HG03159 (cell line): ENCODE data around the gene MAGI2.

Source experiments
- ATAC-seq: cut with Tn5 transposase; IDR thresholded peaks from one replicate; pipeline ENCODE4 v1.9.1; 2021; ENCODE audit warnings: mild to moderate bottlenecking, moderate library complexity; ENCODE audit not compliant: unreplicated experiment

The MAGI2 gene

GRCh38 chr7:78215199-78215598, 1238.3 kb downstream of the MAGI2 start:
- ATAC-seq = no peak

DNA sequence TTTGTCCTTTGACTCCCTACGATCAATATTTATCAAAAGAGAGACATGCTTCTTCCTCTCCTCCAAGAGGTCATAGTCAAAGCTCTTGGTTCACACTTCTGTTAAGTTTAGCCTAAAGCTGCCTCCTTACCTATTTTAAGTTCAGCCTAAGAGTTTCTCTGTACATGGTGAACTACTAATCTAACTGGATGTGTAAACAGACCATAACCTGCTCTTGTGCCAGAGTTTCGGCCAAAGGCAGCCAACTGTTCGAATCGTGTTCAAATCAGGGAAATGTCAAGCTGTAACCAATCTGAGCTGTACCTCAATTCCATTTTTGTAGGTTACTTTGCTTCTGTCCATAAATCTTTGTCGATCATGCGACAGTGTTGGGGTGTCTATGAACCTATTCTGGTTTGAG, 1240.1 kb downstream of the MAGI2 start:
- no peak for ATAC-seq

DNA sequence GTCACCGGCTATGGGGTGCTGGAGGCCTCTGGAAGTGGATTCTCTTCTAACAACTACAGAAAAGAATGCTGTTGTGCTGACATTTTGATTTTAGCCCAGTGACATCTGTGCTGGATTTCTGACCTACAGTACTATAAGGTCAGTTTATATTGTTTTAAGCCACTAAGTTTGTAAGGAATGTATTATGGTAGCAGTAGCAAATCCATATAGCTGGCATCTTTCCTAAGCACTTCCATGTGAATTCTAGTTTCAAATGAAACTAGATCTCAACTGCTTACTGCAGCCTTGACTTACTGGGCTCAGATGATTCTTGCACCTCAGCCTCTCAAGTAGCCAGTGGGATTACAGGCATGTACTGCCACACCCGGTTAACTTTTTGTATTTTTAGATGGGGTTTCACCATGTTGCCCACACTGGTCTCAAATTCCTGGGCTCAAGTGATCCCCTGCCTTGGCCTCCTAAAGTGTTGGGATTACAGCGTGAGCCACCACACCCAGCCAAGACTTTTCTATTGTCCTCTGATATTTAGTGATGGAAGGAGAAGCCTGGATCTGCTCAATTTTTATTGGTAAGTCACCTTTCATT, 1240.9 kb downstream of the MAGI2 start:
- ATAC-seq = no peak

- no peak for ATAC-seq
Observed at GRCh38 chr7:78207269-78207668, 1246.2 kb downstream of the MAGI2 start.

GRCh38 chr7:78206769-78207168, 1246.7 kb downstream of the MAGI2 start:
- ATAC-seq = no peak

- no peak for ATAC-seq
Observed at GRCh38 chr7:78203042-78203720, 1250.3 kb downstream of the MAGI2 start.

- ATAC-seq = no peak
Observed at GRCh38 chr7:78198756-78199155, 1254.7 kb downstream of the MAGI2 start.

- ATAC-seq = no peak
Observed at GRCh38 chr7:78197447-78197846, 1256.0 kb downstream of the MAGI2 start.

GRCh38 chr7:78195281-78195680, 1258.2 kb downstream of the MAGI2 start:
- no peak for ATAC-seq

DNA sequence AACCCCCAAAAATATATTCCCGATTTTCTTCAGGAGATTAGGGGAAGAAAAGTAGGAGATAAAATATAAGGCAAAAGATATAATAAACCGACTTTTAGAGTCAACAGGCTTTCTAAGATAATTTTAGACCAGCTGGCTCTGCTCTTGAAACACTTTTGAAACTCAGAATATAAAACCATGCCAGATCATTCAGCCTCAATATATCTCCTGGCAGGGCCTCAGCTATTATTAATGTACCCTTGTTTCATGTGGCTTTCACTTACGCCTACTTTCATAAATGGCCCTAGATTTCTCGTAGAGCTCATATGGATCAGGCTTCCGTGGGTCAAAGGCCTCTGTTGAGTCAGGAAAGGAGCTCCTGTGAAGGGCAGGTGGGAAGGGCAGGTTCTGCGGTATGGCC, 1258.9 kb downstream of the MAGI2 start:
- no peak for ATAC-seq

GRCh38 chr7:78191475-78192079, 1261.9 kb downstream of the MAGI2 start:
- no peak for ATAC-seq

- no peak for ATAC-seq
Observed at GRCh38 chr7:78189762-78190161, 1263.7 kb downstream of the MAGI2 start.

GRCh38 chr7:78185149-78185745, 1268.2 kb downstream of the MAGI2 start:
- ATAC-seq = no peak

GRCh38 chr7:78184299-78184698, 1269.2 kb downstream of the MAGI2 start:
- no peak for ATAC-seq

- no peak for ATAC-seq
Observed at GRCh38 chr7:78179827-78180477, 1273.5 kb downstream of the MAGI2 start.

DNA sequence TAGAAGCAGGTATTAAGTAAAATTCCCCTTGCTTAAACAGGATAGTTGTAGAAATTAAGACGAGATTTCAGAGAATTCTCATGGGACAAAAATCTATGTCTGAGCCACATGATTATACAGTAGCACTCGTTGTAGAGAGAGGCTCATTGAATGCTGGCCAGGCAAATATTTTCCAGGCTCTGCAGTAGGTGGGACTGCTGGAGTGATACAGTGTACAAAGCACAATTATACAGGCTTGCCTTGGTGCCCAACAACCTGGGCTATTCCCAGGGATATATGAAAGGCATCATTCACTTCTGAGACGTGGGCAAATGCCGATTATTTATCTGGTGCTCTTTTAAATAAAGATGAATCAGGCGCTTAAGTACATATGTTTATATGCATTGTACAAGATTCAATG, 1274.3 kb downstream of the MAGI2 start:
- ATAC-seq = no peak

DNA sequence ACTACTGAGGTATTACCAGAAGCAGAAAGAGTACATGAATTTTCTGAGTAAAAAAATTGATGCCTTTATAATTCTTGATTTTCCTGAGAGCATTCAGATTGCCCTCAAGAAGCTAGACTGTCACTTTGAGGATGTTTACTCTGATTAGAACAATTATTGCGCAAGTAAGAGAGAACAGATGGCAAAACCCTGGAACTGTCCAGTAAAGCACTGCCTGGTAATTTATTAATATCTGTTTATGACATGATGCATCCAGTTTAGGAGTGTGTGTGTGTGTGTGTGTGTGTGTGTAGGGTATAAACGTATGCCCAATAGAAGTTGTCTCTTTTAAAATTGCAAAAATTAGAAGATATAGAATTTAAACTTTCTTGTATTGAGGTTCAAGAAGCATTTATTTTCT, 1275.1 kb downstream of the MAGI2 start:
- ATAC-seq = no peak

GRCh38 chr7:78176171-78176570, 1277.3 kb downstream of the MAGI2 start:
- no peak for ATAC-seq

DNA sequence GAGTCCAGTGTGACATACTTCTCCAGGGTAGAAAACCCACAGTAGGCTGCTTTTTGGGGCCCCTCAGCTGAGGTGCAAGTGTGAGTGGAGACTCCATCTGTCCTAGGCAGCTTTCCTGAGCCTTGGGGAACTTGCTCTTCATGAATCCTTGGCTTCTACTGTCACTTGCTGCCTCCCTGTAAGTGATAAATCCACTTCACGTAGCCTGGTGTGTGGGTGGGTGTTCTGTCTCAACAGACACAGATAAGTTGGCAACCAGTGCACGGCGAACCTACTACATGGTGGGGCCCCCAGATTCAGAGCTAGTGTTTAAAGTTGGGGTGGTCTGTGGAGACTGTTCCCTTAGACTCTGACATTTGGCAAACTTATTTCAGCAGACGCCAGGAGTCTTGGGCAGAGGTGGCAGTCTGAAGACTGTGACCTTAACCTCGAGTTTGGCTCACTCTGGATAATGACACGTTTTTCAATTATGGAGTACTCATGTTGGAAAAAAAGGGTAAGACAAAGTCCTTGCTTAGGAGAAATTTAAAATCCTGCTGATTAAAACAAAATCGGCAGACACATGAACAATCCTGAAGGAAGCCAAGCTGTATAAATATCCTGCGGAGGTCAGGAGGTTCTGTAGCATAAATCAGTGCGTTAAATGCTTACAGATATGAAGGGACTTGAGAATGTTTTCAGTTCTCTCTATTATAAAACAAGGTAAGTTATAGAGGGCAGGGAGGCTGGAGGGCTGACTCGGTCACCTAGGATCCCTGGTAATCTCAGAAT, 1278.0 kb downstream of the MAGI2 start:
- ATAC-seq = no peak

DNA sequence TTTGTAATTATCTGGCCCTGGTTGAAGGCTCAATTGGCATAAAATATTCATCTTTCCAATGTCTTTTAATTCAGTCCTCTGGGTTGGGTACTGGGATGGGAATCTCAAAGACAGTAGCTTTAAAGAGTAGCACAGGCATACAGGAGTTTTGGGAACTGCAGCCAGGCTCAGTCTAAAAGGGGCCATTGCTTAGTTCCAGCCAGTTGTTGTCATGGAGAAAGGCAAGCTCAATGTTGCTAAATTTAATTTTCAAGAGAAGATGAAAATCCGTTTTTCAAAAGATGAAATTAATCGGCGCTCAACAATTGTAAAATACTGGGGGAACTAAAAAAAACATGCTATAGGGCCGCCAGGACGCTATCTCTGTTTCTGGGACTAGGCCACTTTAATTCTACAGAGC, 1279.8 kb downstream of the MAGI2 start:
- no peak for ATAC-seq
